ENCODE results near the gene RXFP1. TPM values are rescaled to one million over a fixed set of nuclear protein-coding genes. Genes with fewer than 3 reads are reported as not detected.

The RXFP1 gene
- total RNA-seq, 1 experiment from 2014 or later, result not detected

- DNase-seq (ENCODE audit: low read depth, low spot score) (no peak), ATAC-seq (no peak)
- H3K27me3 ChIP-seq (ENCODE audit: control insufficient read depth, insufficient read depth, low read length), result no peaks in the 10 kb centered on the region
- H3K4me3 ChIP-seq (ENCODE audit: low read depth in 2 of 2, low read length in 2 of 2), result no peak overlapping the region
- H3K27ac ChIP-seq (ENCODE audit: low read length), result no peak overlapping the region
- no peaks in the 10 kb centered on the region for H3K4me1 ChIP-seq (ENCODE audit: control insufficient read depth, insufficient read depth, low read length)
- in situ Hi-C loops (cut with HindIII; ENCODE audit: low pct_unique_long_range_greater_than_20kb, low sequenced_read_pairs), result no loop called here
- no peaks in the 10 kb centered on the region for H3K36me3 ChIP-seq (ENCODE audit: control insufficient read depth, insufficient read depth, low read length)
- H3K9me3 ChIP-seq (ENCODE audit: control insufficient read depth, insufficient read depth, low read depth, low read length), result no peaks in the 10 kb centered on the region
- TF ChIP-seq TCF7L2 (IDR thresholded peaks at IDR 0.05; ENCODE audit: low read depth, low read length) (no peak), SIN3A (IDR thresholded peaks at IDR 0.05; ENCODE audit: borderline replicate concordance, insufficient read depth, low read depth, low read length) (no peak), POLR2AphosphoS5 (IDR thresholded peaks at IDR 0.05; ENCODE audit: low read depth, low read length) (no peak), REST (IDR thresholded peaks at IDR 0.05; ENCODE audit: insufficient read depth in 1 of 2, low read depth in 2 of 2, low read length in 1 of 2) (no peak), CTCF (IDR thresholded peaks at IDR 0.05) (no peak)
- no TSS peak for BruUV-seq (replicated peaks)
- POLR2A ChIA-PET, result no interaction called here
- CTCF ChIA-PET, result no interaction called here
- intact Hi-C loops (cut with micrococcal nuclease; ENCODE audit: unreplicated experiment), result no loop called here
Measured at GRCh38 chr4:158599765-158600498, 78.2 kb downstream of the RXFP1 start.

GRCh38 chr4:158604369-158604768, 82.7 kb downstream of the RXFP1 start:
- intact Hi-C loops (cut with micrococcal nuclease; ENCODE audit: unreplicated experiment) (no loop called here), in situ Hi-C loops (cut with HindIII; ENCODE audit: low pct_unique_long_range_greater_than_20kb, low sequenced_read_pairs) (no loop called here)
- H3K27ac ChIP-seq (ENCODE audit: low read length), result no peak overlapping the region
- BruUV-seq (replicated peaks), result no TSS peak
- H3K4me3 ChIP-seq (ENCODE audit: low read depth in 2 of 2, low read length in 2 of 2), result no peak overlapping the region
- no peaks in the 10 kb centered on the region for H3K36me3 ChIP-seq (ENCODE audit: control insufficient read depth, insufficient read depth, low read length)
- TF ChIP-seq TCF7L2 (IDR thresholded peaks at IDR 0.05; ENCODE audit: low read depth, low read length), result no peak
- TF ChIP-seq CTCF (IDR thresholded peaks at IDR 0.05), result no peak
- TF ChIP-seq REST (IDR thresholded peaks at IDR 0.05; ENCODE audit: insufficient read depth in 1 of 2, low read depth in 2 of 2, low read length in 1 of 2), result no peak
- no peak for TF ChIP-seq SIN3A (IDR thresholded peaks at IDR 0.05; ENCODE audit: borderline replicate concordance, insufficient read depth, low read depth, low read length)
- no peak for TF ChIP-seq POLR2AphosphoS5 (IDR thresholded peaks at IDR 0.05; ENCODE audit: low read depth, low read length)
- H3K9me3 ChIP-seq (ENCODE audit: control insufficient read depth, insufficient read depth, low read depth, low read length), result no peaks in the 10 kb centered on the region
- no peak for DNase-seq (ENCODE audit: low read depth, low spot score)
- ATAC-seq, result no peak
- no peaks in the 10 kb centered on the region for H3K4me1 ChIP-seq (ENCODE audit: control insufficient read depth, insufficient read depth, low read length)
- ChIA-PET CTCF (no interaction called here), POLR2A (no interaction called here)
- no peaks in the 10 kb centered on the region for H3K27me3 ChIP-seq (ENCODE audit: control insufficient read depth, insufficient read depth, low read length)
